ENCODE data around the gene ZNF211.
A peak's percentile ranks its signal among the peaks of the same experiment; 100 is the strongest.

ZNF211 gene

GRCh38 chr19:57664269-57665127, 31.5 kb downstream of the ZNF211 start:
- DNase-seq: peak; percentile 40

- DNase-seq: no peak
These were observed 32.4 kb downstream of the ZNF211 start for GRCh38 chr19:57665261-57665806.

- no peak for DNase-seq
These were observed 34.3 kb downstream of the ZNF211 start for GRCh38 chr19:57667228-57667627.

- DNase-seq: no peak
These were observed 35.7 kb downstream of the ZNF211 start, which contains the start of gene ZSCAN4 for GRCh38 chr19:57668635-57669034. Gene ZSCAN4, plus strand, starts transcription at chr19:57668935. Its CDS starts 7,211 bp downstream, at chr19:57676146.

- no peak for DNase-seq
These were observed 38.3 kb downstream of the ZNF211 start for GRCh38 chr19:57671124-57671895.

- no peak for DNase-seq
These were observed 39.5 kb downstream of the ZNF211 start for GRCh38 chr19:57672466-57672865.

- no peak for DNase-seq
These were observed 42.9 kb downstream of the ZNF211 start for GRCh38 chr19:57675881-57676280.

GRCh38 chr19:57682226-57682766, 49.3 kb downstream of the ZNF211 start:
- DNase-seq: no peak

GRCh38 chr19:57686727-57687126, 53.8 kb downstream of the ZNF211 start:
- no peak for DNase-seq

GRCh38 chr19:57687363-57688010, 54.5 kb downstream of the ZNF211 start:
- no peak for DNase-seq

- no peak for DNase-seq
These were observed 55.2 kb downstream of the ZNF211 start for GRCh38 chr19:57688011-57688763.

- no peak for DNase-seq
These were observed 56.8 kb downstream of the ZNF211 start for GRCh38 chr19:57689750-57690149.

All from 8988T (cell line).